ENCODE measurements around the gene THYN1.
"Not testable (repeated sequence)": the region's sequence is repeated elsewhere in the genome, so short reads cannot be mapped to it uniquely, and the experiment has no call there.

The THYN1 gene

GRCh38 chr11:134253188-134253993 lies at the start of gene THYN1, which contains the start of gene ACAD8:
Gene THYN1, minus strand, starts transcription at chr11:134253352. Its CDS starts 470 bp downstream, at chr11:134252882.
Gene ACAD8, plus strand, starts transcription at chr11:134253568. Its CDS starts 33 bp downstream, at chr11:134253601.
- in situ Hi-C loops (cut with MboI; ENCODE audit: low sequenced_read_pairs), result no loop called here

GRCh38 chr11:134294664-134295063 lies 41.5 kb upstream of the THYN1 start:
- in situ Hi-C loops (cut with MboI; ENCODE audit: low sequenced_read_pairs), result no loop called here

- in situ Hi-C loops (cut with MboI; ENCODE audit: low sequenced_read_pairs), result no loop called here
These were observed 40.3 kb upstream of the THYN1 start for GRCh38 chr11:134293119-134294113.

GRCh38 chr11:134292661-134293060 lies 39.5 kb upstream of the THYN1 start:
- in situ Hi-C loops (cut with MboI; ENCODE audit: low sequenced_read_pairs), result no loop called here

- in situ Hi-C loops (cut with MboI; ENCODE audit: low sequenced_read_pairs), result no loop called here
These were observed 38.0 kb upstream of the THYN1 start for GRCh38 chr11:134291196-134291595.

GRCh38 chr11:134290646-134291045 lies 37.5 kb upstream of the THYN1 start:
- in situ Hi-C loops (cut with MboI; ENCODE audit: low sequenced_read_pairs), result no loop called here

GRCh38 chr11:134289789-134290188 lies 36.6 kb upstream of the THYN1 start:
- in situ Hi-C loops (cut with MboI; ENCODE audit: low sequenced_read_pairs), result no loop called here

GRCh38 chr11:134289167-134289566 lies 36.0 kb upstream of the THYN1 start:
- in situ Hi-C loops (cut with MboI; ENCODE audit: low sequenced_read_pairs), result no loop called here

- in situ Hi-C loops (cut with MboI; ENCODE audit: low sequenced_read_pairs), result no loop called here
These were observed 35.3 kb upstream of the THYN1 start for GRCh38 chr11:134288486-134288885.

GRCh38 chr11:134287561-134287960 lies 34.4 kb upstream of the THYN1 start:
- in situ Hi-C loops (cut with MboI; ENCODE audit: low sequenced_read_pairs), result no loop called here

GRCh38 chr11:134284349-134284748 lies 31.2 kb upstream of the THYN1 start:
- in situ Hi-C loops (cut with MboI; ENCODE audit: low sequenced_read_pairs), result not testable (repeated sequence)

GRCh38 chr11:134283461-134284230 lies 30.5 kb upstream of the THYN1 start:
- in situ Hi-C loops (cut with MboI; ENCODE audit: low sequenced_read_pairs), result no loop called here

GRCh38 chr11:134282121-134283045 lies 29.2 kb upstream of the THYN1 start:
- in situ Hi-C loops (cut with MboI; ENCODE audit: low sequenced_read_pairs), result no loop called here

GRCh38 chr11:134281635-134282034 lies 28.5 kb upstream of the THYN1 start:
- in situ Hi-C loops (cut with MboI; ENCODE audit: low sequenced_read_pairs), result not testable (repeated sequence)

GRCh38 chr11:134278356-134278755 lies 25.2 kb upstream of the THYN1 start:
- in situ Hi-C loops (cut with MboI; ENCODE audit: low sequenced_read_pairs), result no loop called here

GRCh38 chr11:134277183-134278001 lies 24.2 kb upstream of the THYN1 start:
- in situ Hi-C loops (cut with MboI; ENCODE audit: low sequenced_read_pairs), result no loop called here

- in situ Hi-C loops (cut with MboI; ENCODE audit: low sequenced_read_pairs), result no loop called here
These were observed 23.4 kb upstream of the THYN1 start for GRCh38 chr11:134276396-134277182.

Data from HL-60/S4 (cell line).